Measurements from ENCODE around the gene PLD6. TPM values are rescaled to one million over a fixed set of nuclear protein-coding genes. Genes with fewer than 3 reads are reported as not detected.

PLD6 gene
- total RNA-seq, 1 experiment from 2014 or later = 1.2 TPM

DNA sequence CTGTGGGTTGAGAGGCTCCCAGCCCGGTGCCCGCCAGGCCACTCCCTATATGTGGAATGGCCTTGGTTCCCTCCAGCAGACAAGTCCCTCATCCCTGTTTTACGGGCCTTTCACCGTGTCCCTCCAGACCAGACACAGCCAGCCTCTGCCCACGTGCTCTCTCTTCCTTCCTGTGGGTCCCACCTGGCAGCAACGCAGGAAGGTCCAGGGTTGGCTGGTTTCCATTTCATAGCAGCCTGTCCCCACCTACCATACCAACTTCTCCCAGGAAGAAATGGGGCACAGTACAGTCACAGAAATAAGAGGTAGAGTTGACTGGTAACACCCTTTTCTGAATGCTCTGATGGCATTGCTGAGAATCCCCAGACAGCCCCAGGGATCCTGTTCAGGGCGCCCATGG lies 34.9 kb downstream of the PLD6 start:
- POLR2A ChIA-PET = interaction anchor here (0.6 kb wide), 1 partner anchor 66 kb away, joined by 4 read pairs; the partner anchor contains the start of gene FLCN
- Mint-ChIP-seq H3K36me3 (peaks cover 25% of the 10 kb centered on the region), H3K27me3 (ENCODE audit: low read depth) (no peaks in the 10 kb centered on the region), H3K9me3 (no peaks in the 10 kb centered on the region), H3K4me3 (no peak overlapping the region), H3K4me1 (peaks cover 10% of the 10 kb centered on the region; the same call in 1 of the 2 replicates), H3K27ac (peak overlapping the region; percentile 33; the same call in 1 of the 2 replicates)
- DNase-seq (ENCODE audit: low spot score) (no peak), ATAC-seq (no peak)
- CTCF ChIA-PET = interaction anchor here (3.4 kb wide), 1 partner anchor 30 kb away, joined by 18 read pairs; no protein-coding TSS in a partner anchor
- TF ChIP-seq JAZF1 (CRISPR knock-in tag; IDR thresholded peaks at IDR 0.05) = no peak
- TF ChIP-seq, protein P1, sequence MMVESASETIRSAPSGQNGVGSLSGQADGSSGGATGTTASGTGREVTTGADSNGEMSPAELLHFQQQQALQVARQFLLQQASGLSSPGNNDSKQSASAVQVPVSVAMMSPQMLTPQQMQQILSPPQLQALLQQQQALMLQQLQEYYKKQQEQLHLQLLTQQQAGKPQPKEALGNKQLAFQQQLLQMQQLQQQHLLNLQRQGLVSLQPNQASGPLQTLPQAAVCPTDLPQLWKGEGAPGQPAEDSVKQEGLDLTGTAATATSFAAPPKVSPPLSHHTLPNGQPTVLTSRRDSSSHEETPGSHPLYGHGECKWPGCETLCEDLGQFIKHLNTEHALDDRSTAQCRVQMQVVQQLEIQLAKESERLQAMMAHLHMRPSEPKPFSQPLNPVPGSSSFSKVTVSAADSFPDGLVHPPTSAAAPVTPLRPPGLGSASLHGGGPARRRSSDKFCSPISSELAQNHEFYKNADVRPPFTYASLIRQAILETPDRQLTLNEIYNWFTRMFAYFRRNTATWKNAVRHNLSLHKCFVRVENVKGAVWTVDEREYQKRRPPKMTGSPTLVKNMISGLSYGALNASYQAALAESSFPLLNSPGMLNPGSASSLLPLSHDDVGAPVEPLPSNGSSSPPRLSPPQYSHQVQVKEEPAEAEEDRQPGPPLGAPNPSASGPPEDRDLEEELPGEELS (CRISPR knock-in tag; IDR thresholded peaks at IDR 0.05) = no peak
- TF ChIP-seq ZNF396 (CRISPR knock-in tag; IDR thresholded peaks at IDR 0.05; ENCODE audit: borderline replicate concordance) = no peak
- TF ChIP-seq GRHL2 (CRISPR knock-in tag; IDR thresholded peaks at IDR 0.05; ENCODE audit: insufficient replicate concordance, severe bottlenecking) = no peak
- TF ChIP-seq, protein P2, sequence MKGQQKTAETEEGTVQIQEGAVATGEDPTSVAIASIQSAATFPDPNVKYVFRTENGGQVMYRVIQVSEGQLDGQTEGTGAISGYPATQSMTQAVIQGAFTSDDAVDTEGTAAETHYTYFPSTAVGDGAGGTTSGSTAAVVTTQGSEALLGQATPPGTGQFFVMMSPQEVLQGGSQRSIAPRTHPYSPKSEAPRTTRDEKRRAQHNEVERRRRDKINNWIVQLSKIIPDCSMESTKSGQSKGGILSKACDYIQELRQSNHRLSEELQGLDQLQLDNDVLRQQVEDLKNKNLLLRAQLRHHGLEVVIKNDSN (CRISPR knock-in tag; IDR thresholded peaks at IDR 0.05) = no peak
- no peak for TF ChIP-seq MXD4 (CRISPR knock-in tag; IDR thresholded peaks at IDR 0.05; ENCODE audit: borderline replicate concordance)
- no peak for TF ChIP-seq ELF4 (CRISPR knock-in tag; IDR thresholded peaks at IDR 0.05; ENCODE audit: low read depth)
- TF ChIP-seq, protein P3, sequence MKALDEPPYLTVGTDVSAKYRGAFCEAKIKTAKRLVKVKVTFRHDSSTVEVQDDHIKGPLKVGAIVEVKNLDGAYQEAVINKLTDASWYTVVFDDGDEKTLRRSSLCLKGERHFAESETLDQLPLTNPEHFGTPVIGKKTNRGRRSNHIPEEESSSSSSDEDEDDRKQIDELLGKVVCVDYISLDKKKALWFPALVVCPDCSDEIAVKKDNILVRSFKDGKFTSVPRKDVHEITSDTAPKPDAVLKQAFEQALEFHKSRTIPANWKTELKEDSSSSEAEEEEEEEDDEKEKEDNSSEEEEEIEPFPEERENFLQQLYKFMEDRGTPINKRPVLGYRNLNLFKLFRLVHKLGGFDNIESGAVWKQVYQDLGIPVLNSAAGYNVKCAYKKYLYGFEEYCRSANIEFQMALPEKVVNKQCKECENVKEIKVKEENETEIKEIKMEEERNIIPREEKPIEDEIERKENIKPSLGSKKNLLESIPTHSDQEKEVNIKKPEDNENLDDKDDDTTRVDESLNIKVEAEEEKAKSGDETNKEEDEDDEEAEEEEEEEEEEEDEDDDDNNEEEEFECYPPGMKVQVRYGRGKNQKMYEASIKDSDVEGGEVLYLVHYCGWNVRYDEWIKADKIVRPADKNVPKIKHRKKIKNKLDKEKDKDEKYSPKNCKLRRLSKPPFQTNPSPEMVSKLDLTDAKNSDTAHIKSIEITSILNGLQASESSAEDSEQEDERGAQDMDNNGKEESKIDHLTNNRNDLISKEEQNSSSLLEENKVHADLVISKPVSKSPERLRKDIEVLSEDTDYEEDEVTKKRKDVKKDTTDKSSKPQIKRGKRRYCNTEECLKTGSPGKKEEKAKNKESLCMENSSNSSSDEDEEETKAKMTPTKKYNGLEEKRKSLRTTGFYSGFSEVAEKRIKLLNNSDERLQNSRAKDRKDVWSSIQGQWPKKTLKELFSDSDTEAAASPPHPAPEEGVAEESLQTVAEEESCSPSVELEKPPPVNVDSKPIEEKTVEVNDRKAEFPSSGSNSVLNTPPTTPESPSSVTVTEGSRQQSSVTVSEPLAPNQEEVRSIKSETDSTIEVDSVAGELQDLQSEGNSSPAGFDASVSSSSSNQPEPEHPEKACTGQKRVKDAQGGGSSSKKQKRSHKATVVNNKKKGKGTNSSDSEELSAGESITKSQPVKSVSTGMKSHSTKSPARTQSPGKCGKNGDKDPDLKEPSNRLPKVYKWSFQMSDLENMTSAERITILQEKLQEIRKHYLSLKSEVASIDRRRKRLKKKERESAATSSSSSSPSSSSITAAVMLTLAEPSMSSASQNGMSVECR (CRISPR knock-in tag; IDR thresholded peaks at IDR 0.05; ENCODE audit: borderline replicate concordance) = no peak
- TF ChIP-seq, protein P4, sequence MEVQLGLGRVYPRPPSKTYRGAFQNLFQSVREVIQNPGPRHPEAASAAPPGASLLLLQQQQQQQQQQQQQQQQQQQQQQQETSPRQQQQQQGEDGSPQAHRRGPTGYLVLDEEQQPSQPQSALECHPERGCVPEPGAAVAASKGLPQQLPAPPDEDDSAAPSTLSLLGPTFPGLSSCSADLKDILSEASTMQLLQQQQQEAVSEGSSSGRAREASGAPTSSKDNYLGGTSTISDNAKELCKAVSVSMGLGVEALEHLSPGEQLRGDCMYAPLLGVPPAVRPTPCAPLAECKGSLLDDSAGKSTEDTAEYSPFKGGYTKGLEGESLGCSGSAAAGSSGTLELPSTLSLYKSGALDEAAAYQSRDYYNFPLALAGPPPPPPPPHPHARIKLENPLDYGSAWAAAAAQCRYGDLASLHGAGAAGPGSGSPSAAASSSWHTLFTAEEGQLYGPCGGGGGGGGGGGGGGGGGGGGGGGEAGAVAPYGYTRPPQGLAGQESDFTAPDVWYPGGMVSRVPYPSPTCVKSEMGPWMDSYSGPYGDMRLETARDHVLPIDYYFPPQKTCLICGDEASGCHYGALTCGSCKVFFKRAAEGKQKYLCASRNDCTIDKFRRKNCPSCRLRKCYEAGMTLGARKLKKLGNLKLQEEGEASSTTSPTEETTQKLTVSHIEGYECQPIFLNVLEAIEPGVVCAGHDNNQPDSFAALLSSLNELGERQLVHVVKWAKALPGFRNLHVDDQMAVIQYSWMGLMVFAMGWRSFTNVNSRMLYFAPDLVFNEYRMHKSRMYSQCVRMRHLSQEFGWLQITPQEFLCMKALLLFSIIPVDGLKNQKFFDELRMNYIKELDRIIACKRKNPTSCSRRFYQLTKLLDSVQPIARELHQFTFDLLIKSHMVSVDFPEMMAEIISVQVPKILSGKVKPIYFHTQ (CRISPR knock-in tag; IDR thresholded peaks at IDR 0.05) = no peak
- TF ChIP-seq, protein P5, sequence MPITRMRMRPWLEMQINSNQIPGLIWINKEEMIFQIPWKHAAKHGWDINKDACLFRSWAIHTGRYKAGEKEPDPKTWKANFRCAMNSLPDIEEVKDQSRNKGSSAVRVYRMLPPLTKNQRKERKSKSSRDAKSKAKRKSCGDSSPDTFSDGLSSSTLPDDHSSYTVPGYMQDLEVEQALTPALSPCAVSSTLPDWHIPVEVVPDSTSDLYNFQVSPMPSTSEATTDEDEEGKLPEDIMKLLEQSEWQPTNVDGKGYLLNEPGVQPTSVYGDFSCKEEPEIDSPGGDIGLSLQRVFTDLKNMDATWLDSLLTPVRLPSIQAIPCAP (CRISPR knock-in tag; IDR thresholded peaks at IDR 0.05) = no peak
- TF ChIP-seq NR1H2 (CRISPR knock-in tag; IDR thresholded peaks at IDR 0.05) = no peak
- no peak for TF ChIP-seq RORB (CRISPR knock-in tag; IDR thresholded peaks at IDR 0.05)
- no peak for TF ChIP-seq ZNF138 (CRISPR knock-in tag; conservative IDR thresholded peaks at IDR 0.05)
- TF ChIP-seq, protein P6, sequence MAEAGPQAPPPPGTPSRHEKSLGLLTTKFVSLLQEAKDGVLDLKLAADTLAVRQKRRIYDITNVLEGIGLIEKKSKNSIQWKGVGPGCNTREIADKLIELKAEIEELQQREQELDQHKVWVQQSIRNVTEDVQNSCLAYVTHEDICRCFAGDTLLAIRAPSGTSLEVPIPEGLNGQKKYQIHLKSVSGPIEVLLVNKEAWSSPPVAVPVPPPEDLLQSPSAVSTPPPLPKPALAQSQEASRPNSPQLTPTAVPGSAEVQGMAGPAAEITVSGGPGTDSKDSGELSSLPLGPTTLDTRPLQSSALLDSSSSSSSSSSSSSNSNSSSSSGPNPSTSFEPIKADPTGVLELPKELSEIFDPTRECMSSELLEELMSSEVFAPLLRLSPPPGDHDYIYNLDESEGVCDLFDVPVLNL (CRISPR knock-in tag; IDR thresholded peaks at IDR 0.05; ENCODE audit: borderline replicate concordance, low read depth) = no peak
- no peak for TF ChIP-seq SMAD3 (CRISPR knock-in tag; IDR thresholded peaks at IDR 0.05; ENCODE audit: borderline replicate concordance)
- no peak for TF ChIP-seq EMX1 (CRISPR knock-in tag; IDR thresholded peaks at IDR 0.05)
- no peak for TF ChIP-seq ZNF219 (CRISPR knock-in tag; IDR thresholded peaks at IDR 0.05; ENCODE audit: borderline replicate concordance)

All from WTC11 (cell line).